Activated T-cell treated with anti-CD3 and anti-CD28 coated beads, Interleukin-2, amount 50 U/mL, for 24 hours (primary cell): Measurements from ENCODE around the gene GPR84.
A peak's percentile ranks its signal among the peaks of the same experiment; 100 is the strongest.
"Not testable (repeated sequence)": the region's sequence is repeated elsewhere in the genome, so short reads cannot be mapped to it uniquely, and the experiment has no call there.

Experiments used
- DNase-seq: peaks from one replicate; pipeline ENCODE4 v3.0.0-alpha.2; 2020
- H3K27ac Mint-ChIP-seq: 2 replicates; pipeline ENCODE4 v1.8.0; 2020; ENCODE audit warnings: mild to moderate bottlenecking, mixed read lengths
- H3K27me3 Mint-ChIP-seq: 2 replicates; pipeline ENCODE4 v1.8.0; 2020; ENCODE audit warnings: mixed read lengths
- H3K36me3 Mint-ChIP-seq: 2 replicates; pipeline ENCODE4 v1.8.0; 2020; ENCODE audit warnings: low read depth, mixed read lengths
- H3K4me1 Mint-ChIP-seq: 2 replicates; pipeline ENCODE4 v1.8.0; 2020; ENCODE audit warnings: low read depth, mixed read lengths
- H3K4me3 Mint-ChIP-seq: 2 replicates; pipeline ENCODE4 v1.8.0; 2020; ENCODE audit warnings: mild to moderate bottlenecking, moderate library complexity, mixed read lengths
- H3K9me3 Mint-ChIP-seq: 2 replicates; pipeline ENCODE4 v1.8.0; 2020; ENCODE audit warnings: mixed read lengths

The GPR84 gene

DNA sequence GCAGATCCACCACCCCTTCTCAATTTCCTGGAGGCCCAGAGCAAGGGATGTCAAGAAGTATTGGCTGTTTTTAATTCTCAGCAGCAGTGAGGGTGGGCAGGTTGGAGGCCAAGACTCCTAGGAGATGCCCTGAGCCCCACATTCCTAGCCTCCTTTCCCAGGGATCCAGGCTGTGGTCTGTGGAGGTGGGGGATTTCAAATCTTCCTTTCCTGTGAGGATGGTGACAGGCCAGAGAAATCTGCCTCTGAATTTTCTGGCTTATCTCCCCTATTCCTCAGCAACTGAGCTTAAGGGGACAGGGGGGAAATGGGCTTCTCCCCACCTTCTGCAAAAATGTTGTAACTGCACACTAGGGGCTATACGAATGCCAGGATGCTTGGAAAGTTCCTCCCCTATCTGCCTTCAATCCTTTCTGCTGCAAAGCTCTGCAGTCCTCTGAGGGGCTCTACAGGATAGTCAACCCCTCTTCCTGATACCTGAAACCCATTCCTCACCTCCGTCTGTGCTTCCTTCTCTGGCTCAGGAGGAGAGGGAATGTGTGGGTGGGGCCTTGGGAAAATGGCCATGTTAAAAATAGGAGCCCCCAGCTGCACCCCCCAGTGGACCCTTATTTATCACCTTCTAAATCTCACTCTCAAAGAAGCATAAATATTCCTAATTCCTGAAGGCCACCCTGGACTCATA lies 6.6 kb downstream of the GPR84 start:
- H3K36me3 Mint-ChIP-seq = no peaks in the 10 kb centered on the region
- peaks cover 7% of the 10 kb centered on the region for H3K4me1 Mint-ChIP-seq
- no peaks in the 10 kb centered on the region for H3K9me3 Mint-ChIP-seq
- no peak overlapping the region for H3K4me3 Mint-ChIP-seq
- no peak overlapping the region for H3K27ac Mint-ChIP-seq
- H3K27me3 Mint-ChIP-seq = no peaks in the 10 kb centered on the region
- DNase-seq = no peak

- DNase-seq = no peak
- H3K27ac Mint-ChIP-seq = peak overlapping the region; percentile 61
- H3K4me3 Mint-ChIP-seq = no peak overlapping the region
- no peaks in the 10 kb centered on the region for H3K9me3 Mint-ChIP-seq
- no peaks in the 10 kb centered on the region for H3K27me3 Mint-ChIP-seq
- H3K4me1 Mint-ChIP-seq = peaks cover 14% of the 10 kb centered on the region
- peaks cover 6% of the 10 kb centered on the region for H3K36me3 Mint-ChIP-seq
Measured at GRCh38 chr12:54356951-54357356, 7.3 kb downstream of the GPR84 start.

DNA sequence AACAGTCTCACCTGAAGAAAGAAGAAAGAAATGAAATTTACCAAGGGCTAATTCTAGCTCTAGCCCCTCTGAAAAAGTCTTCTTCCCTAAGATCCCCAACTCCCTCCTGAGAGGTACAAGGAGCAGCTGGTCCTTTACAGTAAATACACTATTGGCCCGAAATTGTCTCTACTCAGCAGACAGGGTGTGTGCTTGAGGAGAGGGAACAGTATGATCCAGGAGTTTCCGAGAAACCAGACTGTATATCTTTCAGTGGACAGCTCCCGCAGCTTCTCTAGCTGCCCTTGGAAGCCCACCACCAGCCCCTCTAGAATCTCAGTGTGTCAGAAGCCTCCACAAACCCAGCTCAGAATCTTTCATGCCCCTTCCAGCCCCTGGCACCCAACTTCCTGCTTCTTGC lies 8.1 kb downstream of the GPR84 start:
- H3K9me3 Mint-ChIP-seq = no peaks in the 10 kb centered on the region
- DNase-seq = no peak
- H3K4me1 Mint-ChIP-seq = peaks cover 21% of the 10 kb centered on the region
- no peak overlapping the region for H3K4me3 Mint-ChIP-seq
- peak overlapping the region; percentile 44 for H3K27ac Mint-ChIP-seq
- peaks cover 13% of the 10 kb centered on the region for H3K36me3 Mint-ChIP-seq
- no peaks in the 10 kb centered on the region for H3K27me3 Mint-ChIP-seq

- no peaks in the 10 kb centered on the region for H3K9me3 Mint-ChIP-seq
- H3K27ac Mint-ChIP-seq = no peak overlapping the region
Measured at GRCh38 chr12:54355104-54355815, 9.0 kb downstream of the GPR84 start.

GRCh38 chr12:54354271-54354670 lies 10.0 kb downstream of the GPR84 start:
- Mint-ChIP-seq H3K36me3 (peaks cover 33% of the 10 kb centered on the region), H3K4me1 (peaks cover 24% of the 10 kb centered on the region)
- H3K27me3 Mint-ChIP-seq, DNase-seq, H3K9me3 Mint-ChIP-seq, H3K4me3 Mint-ChIP-seq, H3K27ac Mint-ChIP-seq: not testable (repeated sequence)

More at GRCh38 chr12:54355104-54355815, 9.0 kb downstream of the GPR84 start:
- no peaks in the 10 kb centered on the region for H3K27me3 Mint-ChIP-seq
- no peak for DNase-seq
- peaks cover 23% of the 10 kb centered on the region for H3K36me3 Mint-ChIP-seq
- H3K4me3 Mint-ChIP-seq = no peak overlapping the region
- peaks cover 24% of the 10 kb centered on the region for H3K4me1 Mint-ChIP-seq

DNA sequence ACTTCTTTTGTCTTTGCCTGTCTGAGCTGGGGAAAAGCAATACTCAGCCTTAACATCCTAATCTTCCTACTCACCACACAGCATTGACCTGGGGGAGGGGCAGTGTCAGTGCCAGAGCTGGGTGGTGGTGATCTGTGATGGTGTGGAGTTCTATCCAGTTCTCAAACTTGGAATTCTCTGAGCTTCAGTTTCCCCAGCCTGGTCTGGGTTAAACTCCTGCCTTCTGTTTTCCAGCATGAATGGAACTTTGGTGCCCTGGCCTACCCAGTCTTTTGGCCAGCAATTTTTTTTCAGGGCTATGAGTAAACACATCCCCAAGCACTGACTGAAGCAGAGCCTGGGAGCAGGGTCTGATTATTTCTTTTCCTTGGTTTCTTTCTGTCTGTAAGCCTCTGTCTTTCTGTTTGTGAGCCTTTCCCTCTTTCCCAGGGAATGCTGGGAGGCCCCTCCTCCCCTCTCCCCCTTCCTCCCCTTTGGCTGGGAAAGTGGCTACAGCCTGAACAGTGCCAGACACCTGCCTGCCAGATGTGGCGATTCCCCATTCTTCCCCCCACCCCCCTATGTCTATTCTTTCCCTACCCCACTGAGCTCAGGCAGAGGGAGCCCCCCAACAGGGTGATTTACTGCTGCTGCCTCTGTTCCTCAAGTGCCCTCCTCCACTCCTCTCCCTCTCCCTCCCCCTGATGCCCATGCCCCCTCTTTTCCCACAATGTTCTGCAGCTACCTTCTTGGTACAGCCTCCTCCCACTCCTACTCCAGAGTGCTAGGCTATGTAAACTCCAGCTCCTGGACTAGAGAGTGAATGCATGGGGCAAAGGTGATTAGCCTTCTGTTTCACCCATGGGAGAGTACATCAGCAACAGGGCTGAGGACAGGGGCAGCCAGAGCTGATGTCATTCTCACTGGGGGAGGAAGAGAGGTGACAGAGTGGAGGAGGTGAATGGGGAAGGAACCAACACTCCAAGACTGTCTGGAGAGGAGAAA lies 11.1 kb downstream of the GPR84 start:
- Mint-ChIP-seq H3K4me3 (no peak overlapping the region), H3K4me1 (peaks cover 24% of the 10 kb centered on the region), H3K27ac (peak overlapping the region; percentile 58), H3K36me3 (peaks cover 41% of the 10 kb centered on the region), H3K27me3 (no peaks in the 10 kb centered on the region), H3K9me3 (no peaks in the 10 kb centered on the region)
- no peak for DNase-seq

- Mint-ChIP-seq H3K9me3 (no peaks in the 10 kb centered on the region), H3K36me3 (peaks cover 51% of the 10 kb centered on the region), H3K27me3 (no peaks in the 10 kb centered on the region), H3K4me1 (peaks cover 24% of the 10 kb centered on the region), H3K27ac (peak overlapping the region; percentile 58), H3K4me3 (peak overlapping the region; percentile 55)
- DNase-seq = peak; percentile 58
Measured at GRCh38 chr12:54352022-54352531, 12.2 kb downstream of the GPR84 start.

DNA sequence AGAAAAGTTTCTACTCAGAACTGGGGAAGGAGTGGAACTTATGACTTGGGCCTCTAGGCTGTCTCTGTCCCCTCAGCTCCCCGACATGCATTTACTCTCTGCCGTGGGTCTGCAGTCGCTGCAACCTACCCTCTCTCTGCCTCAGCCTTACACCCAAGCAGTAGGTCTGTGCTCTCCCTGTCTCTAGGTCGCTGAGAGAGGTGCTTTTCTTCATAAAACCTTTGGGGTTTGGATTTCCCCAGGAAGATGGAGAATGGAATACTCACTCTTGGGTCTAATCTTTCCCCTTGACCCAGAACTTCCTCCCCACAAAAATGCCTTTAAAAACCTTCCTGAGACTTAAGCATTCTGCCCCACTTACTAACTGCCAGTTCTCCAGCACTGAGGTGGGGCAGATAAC lies 12.9 kb downstream of the GPR84 start:
- Mint-ChIP-seq H3K9me3 (no peaks in the 10 kb centered on the region), H3K27me3 (no peaks in the 10 kb centered on the region), H3K27ac (peak overlapping the region; percentile 26), H3K4me1 (peaks cover 23% of the 10 kb centered on the region), H3K36me3 (peaks cover 59% of the 10 kb centered on the region), H3K4me3 (no peak overlapping the region)
- DNase-seq = no peak

GRCh38 chr12:54350743-54351142 lies 13.5 kb downstream of the GPR84 start:
- Mint-ChIP-seq H3K27me3 (no peaks in the 10 kb centered on the region), H3K9me3 (no peaks in the 10 kb centered on the region), H3K4me3 (no peak overlapping the region), H3K36me3 (peaks cover 63% of the 10 kb centered on the region), H3K4me1 (peaks cover 23% of the 10 kb centered on the region), H3K27ac (peak overlapping the region; percentile 26)
- DNase-seq = no peak

- Mint-ChIP-seq H3K27ac (no peak overlapping the region), H3K4me3 (no peak overlapping the region), H3K27me3 (no peaks in the 10 kb centered on the region), H3K9me3 (no peaks in the 10 kb centered on the region), H3K36me3 (peaks cover 74% of the 10 kb centered on the region), H3K4me1 (peaks cover 23% of the 10 kb centered on the region)
- DNase-seq = no peak
Measured at GRCh38 chr12:54349679-54350078, 14.6 kb downstream of the GPR84 start.

DNA sequence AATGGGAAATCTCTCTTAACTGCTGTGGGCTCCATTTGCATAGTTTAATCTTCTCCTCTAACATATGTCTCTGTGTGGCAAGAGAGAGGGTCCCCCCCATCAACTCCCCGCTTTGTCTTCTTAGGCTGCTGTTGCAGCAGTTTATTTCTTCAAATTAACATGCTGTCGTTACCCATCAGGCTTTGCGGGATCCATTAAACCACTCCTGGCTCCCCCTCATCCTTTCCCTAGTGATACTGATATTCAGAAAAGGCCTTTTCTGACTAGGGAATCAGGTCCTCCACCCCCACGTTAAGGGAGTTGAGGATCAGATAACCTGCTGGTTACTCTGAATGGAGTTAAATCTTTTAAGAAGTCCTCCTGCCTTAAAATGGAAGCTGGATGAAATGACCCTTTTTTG lies 15.2 kb downstream of the GPR84 start:
- Mint-ChIP-seq H3K27me3 (no peaks in the 10 kb centered on the region), H3K4me3 (no peak overlapping the region), H3K36me3 (peaks cover 77% of the 10 kb centered on the region), H3K4me1 (peaks cover 23% of the 10 kb centered on the region), H3K27ac (no peak overlapping the region), H3K9me3 (no peaks in the 10 kb centered on the region)
- DNase-seq = no peak

DNA sequence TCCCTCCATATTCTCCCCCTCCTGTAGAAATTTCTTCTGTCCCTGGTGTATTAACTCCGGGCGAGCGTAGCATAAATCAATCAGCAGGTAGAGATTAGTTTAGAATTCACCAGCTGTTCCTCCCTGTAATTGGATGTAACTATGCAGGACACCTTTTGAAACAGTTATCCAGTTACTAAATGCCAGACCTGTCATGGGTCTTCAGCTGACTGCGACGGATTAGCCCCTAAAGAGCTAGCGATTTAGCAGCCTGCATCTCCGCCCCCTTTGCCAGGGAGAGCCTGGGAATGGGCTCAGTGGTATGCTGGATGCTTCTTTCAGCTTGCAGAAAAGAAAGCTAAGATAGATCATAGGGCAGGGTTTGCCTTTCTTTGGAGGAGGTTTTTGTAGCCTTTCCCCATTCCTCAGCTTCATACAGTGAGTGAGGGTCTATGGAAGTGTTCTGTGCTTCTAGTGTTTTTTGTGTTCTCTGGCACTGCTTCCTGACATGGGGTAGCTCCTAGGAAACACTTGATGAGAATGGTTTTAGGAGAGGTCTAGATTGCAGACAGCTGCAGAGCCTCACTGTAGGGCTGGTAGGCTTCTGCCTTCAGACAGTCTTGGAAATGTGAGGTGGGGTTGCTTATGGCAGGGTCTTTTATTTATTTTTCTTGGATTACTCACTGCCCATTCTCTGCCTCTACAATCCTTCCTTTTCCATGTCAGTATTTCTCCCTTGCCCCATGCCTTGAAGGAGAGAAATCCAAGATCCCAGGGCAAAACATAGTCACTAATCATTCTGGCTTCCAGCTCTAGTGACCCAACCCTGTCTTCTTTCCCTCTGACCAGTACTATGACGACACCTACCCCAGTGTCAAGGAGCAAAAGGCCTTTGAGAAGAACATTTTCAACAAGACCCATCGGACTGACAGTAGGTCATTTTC lies 22.6 kb downstream of the GPR84 start:
- peaks cover 14% of the 10 kb centered on the region for H3K4me1 Mint-ChIP-seq
- no peaks in the 10 kb centered on the region for H3K9me3 Mint-ChIP-seq
- no peak overlapping the region for H3K27ac Mint-ChIP-seq
- H3K27me3 Mint-ChIP-seq = no peaks in the 10 kb centered on the region
- DNase-seq = no peak
- H3K36me3 Mint-ChIP-seq = peaks cover 78% of the 10 kb centered on the region
- H3K4me3 Mint-ChIP-seq = no peak overlapping the region

DNA sequence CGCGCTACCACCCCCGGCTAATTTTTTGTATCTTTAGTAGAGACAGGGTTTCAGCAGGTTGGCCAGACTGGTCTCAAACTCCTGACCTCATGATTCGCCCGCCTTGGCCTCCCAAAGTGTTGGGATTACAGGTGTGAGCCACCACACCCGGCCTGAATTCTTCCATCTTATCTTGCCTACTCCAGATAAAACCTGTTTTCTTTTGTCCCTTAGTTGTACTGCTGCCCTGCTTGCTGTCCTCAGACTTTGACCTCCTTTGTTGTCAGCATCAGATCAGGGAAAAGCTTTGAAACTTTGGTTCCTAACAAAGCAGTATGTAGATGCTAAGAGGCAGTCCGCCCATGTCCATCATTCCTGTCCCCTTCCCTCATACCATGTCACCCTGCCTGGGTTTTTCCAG lies 23.4 kb downstream of the GPR84 start:
- H3K27me3 Mint-ChIP-seq = no peaks in the 10 kb centered on the region
- peak overlapping the region; percentile 53 for H3K27ac Mint-ChIP-seq
- peaks cover 77% of the 10 kb centered on the region for H3K36me3 Mint-ChIP-seq
- H3K4me1 Mint-ChIP-seq = peaks cover 16% of the 10 kb centered on the region
- no peak for DNase-seq
- no peaks in the 10 kb centered on the region for H3K9me3 Mint-ChIP-seq
- no peak overlapping the region for H3K4me3 Mint-ChIP-seq
